ENCODE measurements around the gene FAM3D. TPM values are rescaled to one million over a fixed set of nuclear protein-coding genes. Genes with fewer than 3 reads are reported as not detected.
"Not testable (repeated sequence)": the region's sequence is repeated elsewhere in the genome, so short reads cannot be mapped to it uniquely, and the experiment has no call there.

FAM3D gene
- not detected for total RNA-seq
- long read RNA-seq, result 0 reads

GRCh38 chr3:58666683-58667082, at the start of gene FAM3D:
Gene FAM3D (minus strand): TSS chr3:58666774. CDS start chr3:58655563, 11,211 bp downstream.
- DNase-seq, result no peak
- ATAC-seq (ENCODE audit: poor library complexity), result peak; percentile 52
- intact Hi-C loops (cut with DNase I), result no loop called here

- intact Hi-C loops (cut with DNase I), result no loop called here
- ATAC-seq (ENCODE audit: poor library complexity) (no peak), DNase-seq (no peak)
Measured at GRCh38 chr3:58713715-58714401, 47.3 kb upstream of the FAM3D start.

GRCh38 chr3:58711871-58712270, 45.3 kb upstream of the FAM3D start:
- intact Hi-C loops (cut with DNase I), result no loop called here
- DNase-seq, result no peak
- no peak for ATAC-seq (ENCODE audit: poor library complexity)

- DNase-seq; ATAC-seq (ENCODE audit: poor library complexity); intact Hi-C loops (cut with DNase I): not testable (repeated sequence)
Measured at GRCh38 chr3:58708983-58709382, 42.4 kb upstream of the FAM3D start.

GRCh38 chr3:58708116-58708791, 41.7 kb upstream of the FAM3D start:
- ATAC-seq (ENCODE audit: poor library complexity) (no peak), DNase-seq (no peak)
- intact Hi-C loops (cut with DNase I), result no loop called here

- intact Hi-C loops (cut with DNase I), result no loop called here
- DNase-seq (no peak), ATAC-seq (ENCODE audit: poor library complexity) (no peak)
Measured at GRCh38 chr3:58707390-58707930, 40.9 kb upstream of the FAM3D start.

GRCh38 chr3:58706395-58707167, 40.0 kb upstream of the FAM3D start:
- ATAC-seq (ENCODE audit: poor library complexity) (no peak), DNase-seq (no peak)
- intact Hi-C loops (cut with DNase I), result no loop called here

GRCh38 chr3:58704745-58705144, 38.2 kb upstream of the FAM3D start:
- intact Hi-C loops (cut with DNase I), result no loop called here

GRCh38 chr3:58704304-58704703, 37.7 kb upstream of the FAM3D start:
- ATAC-seq (ENCODE audit: poor library complexity); intact Hi-C loops (cut with DNase I): not testable (repeated sequence)

More at GRCh38 chr3:58704745-58705144, 38.2 kb upstream of the FAM3D start:
- DNase-seq (no peak), ATAC-seq (ENCODE audit: poor library complexity) (no peak)

GRCh38 chr3:58698246-58698645, 31.7 kb upstream of the FAM3D start:
- intact Hi-C loops (cut with DNase I), result no loop called here
- ATAC-seq (ENCODE audit: poor library complexity) (no peak), DNase-seq (no peak)

More at GRCh38 chr3:58704304-58704703, 37.7 kb upstream of the FAM3D start:
- DNase-seq, result not testable (repeated sequence)

- intact Hi-C loops (cut with DNase I), result no loop called here
- DNase-seq (no peak), ATAC-seq (ENCODE audit: poor library complexity) (no peak)
Measured at GRCh38 chr3:58697561-58697960, 31.0 kb upstream of the FAM3D start.

GRCh38 chr3:58696813-58697212, 30.2 kb upstream of the FAM3D start:
- intact Hi-C loops (cut with DNase I), result not testable (repeated sequence)

GRCh38 chr3:58696093-58696492, 29.5 kb upstream of the FAM3D start:
- intact Hi-C loops (cut with DNase I), result no loop called here
- DNase-seq (no peak), ATAC-seq (ENCODE audit: poor library complexity) (no peak)

More at GRCh38 chr3:58696813-58697212, 30.2 kb upstream of the FAM3D start:
- not testable (repeated sequence) for DNase-seq; ATAC-seq (ENCODE audit: poor library complexity)

GRCh38 chr3:58695284-58695683, 28.7 kb upstream of the FAM3D start:
- intact Hi-C loops (cut with DNase I); ATAC-seq (ENCODE audit: poor library complexity); DNase-seq: not testable (repeated sequence)

GRCh38 chr3:58693940-58694850, 27.6 kb upstream of the FAM3D start:
- no peak for ATAC-seq (ENCODE audit: poor library complexity)
- intact Hi-C loops (cut with DNase I), result no loop called here
- DNase-seq, result no peak

- no peak for ATAC-seq (ENCODE audit: poor library complexity)
- no peak for DNase-seq
- intact Hi-C loops (cut with DNase I), result no loop called here
Measured at GRCh38 chr3:58692484-58692883, 25.9 kb upstream of the FAM3D start.

- DNase-seq, result no peak
- intact Hi-C loops (cut with DNase I), result no loop called here
- no peak for ATAC-seq (ENCODE audit: poor library complexity)
Measured at GRCh38 chr3:58691997-58692396, 25.4 kb upstream of the FAM3D start.

GRCh38 chr3:58690490-58690889, 23.9 kb upstream of the FAM3D start:
- DNase-seq (no peak), ATAC-seq (ENCODE audit: poor library complexity) (no peak)
- intact Hi-C loops (cut with DNase I), result no loop called here
